Motor neuron (in vitro differentiated cells): ENCODE results near the gene GRIN1. TPM values are rescaled to one million over a fixed set of nuclear protein-coding genes. Genes with fewer than 3 reads are reported as not detected.
"Not testable (repeated sequence)": the region's sequence is repeated elsewhere in the genome, so short reads cannot be mapped to it uniquely, and the experiment has no call there.

Source experiments
- ATAC-seq, 8 experiments: fragments of 200-7000 bp; cut with Tn5 transposase; replicated peaks in 6 of 8; 2 replicates each; pipeline ENCODE4 v1.8.0; 2021; ENCODE audit warnings: mild to moderate bottlenecking in 8 of 8, moderate library complexity in 8 of 8
- H3K27ac ChIP-seq, 2 donors: fragments of 250-450 bp; sonication (Bioruptor Pico); 2 replicates each; pipeline ENCODE4 v1.9.0; 2021; ENCODE audit warnings: antibody characterized with exemption in 2 of 2, mild to moderate bottlenecking in 2 of 2, moderate library complexity in 1 of 2
- H3K4me1 ChIP-seq, 2 donors: fragments of 250-450 bp; sonication (Bioruptor Pico); replicated peaks in 1 of 2; 2 replicates each; pipeline ENCODE4 v1.6.1; 2021; ENCODE audit warnings: antibody characterized with exemption in 2 of 2, mild to moderate bottlenecking in 2 of 2, moderate library complexity in 1 of 2
- H3K4me3 ChIP-seq, 5 donors: fragments of 250-450 bp; sonication (Bioruptor Pico); 2 replicates each; pipeline ENCODE4 v1.9.0; 2021; ENCODE audit warnings: antibody characterized with exemption in 5 of 5, mild to moderate bottlenecking in 5 of 5, moderate library complexity in 4 of 5
- WGBS, 10 experiments: fragments of 450-650 bp; shearing (Covaris generic); methylation state at CpG; one replicate each; pipeline ENCODE4 v1.0.0; 2022; 5-methylcytosine and 5-hydroxymethylcytosine counted together
- in situ Hi-C, 9 experiments: fragments of 400-800 bp; cut with MboI; loops; one replicate each; pipeline ENCODE4 v1.15.0; 2021; ENCODE audit warnings: low sequenced_read_pairs in 9 of 9, low pct_unique_long_range_greater_than_20kb in 2 of 9; ENCODE audit not compliant: unreplicated experiment in 9 of 9
- total RNA-seq, 8 experiments: library from RNA; unstranded; fragments of 300-600 nt; gene quantifications; 2 replicates each; pipeline versions ENCODE4 v1.2.3 to v1.2.4, GENCODE V29; 2022

The GRIN1 gene
- total RNA-seq, 8 experiments from 2014 or later = 0.20 to 6.0 (median 1.2) TPM

DNA sequence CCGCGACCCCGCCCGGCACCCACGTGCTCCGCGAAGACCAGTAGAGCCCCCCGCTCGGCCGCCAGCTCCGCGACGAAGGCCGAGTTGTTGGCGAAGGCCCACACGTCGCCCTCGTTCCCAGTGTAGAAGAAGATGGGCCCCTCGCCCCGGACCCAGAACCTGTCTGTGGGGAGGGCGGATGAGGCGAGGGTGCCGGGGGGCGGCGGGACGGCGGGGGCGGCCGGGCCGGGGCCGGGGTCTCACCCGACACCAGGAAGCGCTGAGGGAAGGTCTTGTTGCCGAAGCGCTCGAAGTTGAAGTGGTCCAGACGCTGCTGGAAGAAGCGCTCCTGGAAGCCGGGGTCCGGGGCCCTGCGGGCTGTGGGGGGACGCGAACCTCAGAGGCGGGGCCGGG, 24.7 kb upstream of the GRIN1 start:
- H3K4me1 ChIP-seq = no peaks in the 10 kb centered on the region
- in situ Hi-C loops = loop anchor here in 1 of 9 experiments (25.0 kb wide), 1 partner anchor 123 kb away; the partner anchor contains the start of genes CYSRT1, RNF224, SLC34A3 and TUBB4B
- H3K27ac ChIP-seq = no peak overlapping the region
- ATAC-seq = peak in 6 of 8 experiments; percentile 5 to 37 (median 18)
- peak overlapping the region; percentile 37 to 60 (median 42) for H3K4me3 ChIP-seq
- WGBS, 10 experiments = no CpG with 5 or more reads among the region's 45 CpGs

GRCh38 chr9:137114613-137115393, 24.2 kb upstream of the GRIN1 start, which contains the start of gene DPP7:
Gene DPP7 (minus strand): TSS chr9:137114733. CDS start chr9:137114713, 20 bp downstream.
- WGBS, 10 experiments = no CpG with 5 or more reads among the region's 70 CpGs
- Histone ChIP-seq H3K4me1 (no peaks in the 10 kb centered on the region), H3K27ac (no peak within 1 kb of the TSS), H3K4me3 (peak within 1 kb of the TSS; percentile 37 to 60 (median 42))
- in situ Hi-C loops = loop anchor here in 1 of 9 experiments (25.0 kb wide), 1 partner anchor 122 kb away; the partner anchor contains the start of genes CYSRT1, RNF224, SLC34A3 and TUBB4B
- peak; percentile 79 to 92 (median 82) for ATAC-seq

- H3K4me1 ChIP-seq = no peaks in the 10 kb centered on the region
- WGBS, 10 experiments = no CpG with 5 or more reads among the region's 21 CpGs
Measured at GRCh38 chr9:137115394-137116026, 23.4 kb upstream of the GRIN1 start.

DNA sequence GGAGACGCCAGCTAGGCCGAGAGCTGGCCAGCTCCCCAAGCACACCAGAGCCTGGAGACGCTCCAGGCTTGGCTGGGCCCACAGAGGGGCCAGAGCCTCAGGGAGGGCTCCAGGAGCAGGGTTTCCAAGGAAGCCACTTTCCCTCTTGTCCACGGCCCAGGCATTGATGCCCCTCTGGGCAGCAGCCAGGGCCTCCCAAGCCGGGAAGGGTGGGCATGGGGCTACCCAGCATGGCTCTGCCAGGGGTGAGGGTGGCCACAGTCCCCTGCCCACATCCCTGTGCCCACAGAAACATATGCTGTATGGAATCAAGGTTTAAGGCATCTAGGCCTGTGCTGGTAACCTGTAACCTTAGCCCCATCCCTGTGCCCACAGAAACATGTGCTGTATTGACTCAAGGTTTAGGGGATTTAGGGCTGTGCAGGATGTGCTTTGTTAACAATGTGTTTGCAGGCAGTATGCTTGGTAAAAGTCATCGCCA, 22.9 kb upstream of the GRIN1 start:
- peak in 1 of 8 experiments; percentile 52 for ATAC-seq
- WGBS, 10 experiments = no CpG with 5 or more reads among the region's 6 CpGs
- Histone ChIP-seq H3K4me1 (no peaks in the 10 kb centered on the region), H3K4me3 (no peak overlapping the region), H3K27ac (no peak overlapping the region)
- in situ Hi-C loops = loop anchor here in 1 of 9 experiments (25.0 kb wide), 1 partner anchor 121 kb away; the partner anchor contains the start of genes CYSRT1, RNF224, SLC34A3 and TUBB4B

More at GRCh38 chr9:137115394-137116026, 23.4 kb upstream of the GRIN1 start:
- ATAC-seq = peak in 1 of 8 experiments; percentile 0
- no peak overlapping the region for H3K27ac ChIP-seq
- in situ Hi-C loops = loop anchor here in 1 of 9 experiments (25.0 kb wide), 1 partner anchor 122 kb away; the partner anchor contains the start of genes CYSRT1, RNF224, SLC34A3 and TUBB4B
- no peak overlapping the region for H3K4me3 ChIP-seq

DNA sequence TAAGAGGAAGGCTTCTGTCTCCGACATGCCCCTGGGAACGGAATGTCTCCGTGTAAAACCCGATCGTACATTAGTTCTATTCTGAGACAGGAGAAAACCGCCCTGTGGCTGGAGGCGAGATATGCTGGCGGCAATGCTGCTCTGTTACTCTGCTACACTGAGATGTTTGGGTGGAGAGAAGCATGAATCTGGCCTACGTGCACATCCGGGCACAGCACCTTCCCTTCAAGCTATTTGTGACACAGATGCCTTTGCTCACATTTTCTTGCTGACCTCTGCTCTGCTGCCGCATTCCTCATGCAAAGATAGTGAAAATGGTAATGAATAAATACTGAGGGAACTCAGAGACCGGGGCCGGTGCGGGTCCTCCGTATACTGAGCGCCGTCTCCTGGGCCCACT, 22.2 kb upstream of the GRIN1 start:
- peaks cover 0 to under 1% of the 10 kb centered on the region in 2 donors for H3K4me1 ChIP-seq
- no peak for ATAC-seq
- H3K4me3 ChIP-seq = no peak overlapping the region
- in situ Hi-C loops = loop anchor here in 1 of 9 experiments (25.0 kb wide), 1 partner anchor 121 kb away; the partner anchor contains the start of genes CYSRT1, RNF224, SLC34A3 and TUBB4B
- whole genome bisulfite sequencing, 10 experiments = 45 to 94% (median 80%) methylated on average over 1 to 10 of the region's 17 CpGs; no CpG with 5 or more reads in 3 of the 10 experiments
- no peak overlapping the region for H3K27ac ChIP-seq

DNA sequence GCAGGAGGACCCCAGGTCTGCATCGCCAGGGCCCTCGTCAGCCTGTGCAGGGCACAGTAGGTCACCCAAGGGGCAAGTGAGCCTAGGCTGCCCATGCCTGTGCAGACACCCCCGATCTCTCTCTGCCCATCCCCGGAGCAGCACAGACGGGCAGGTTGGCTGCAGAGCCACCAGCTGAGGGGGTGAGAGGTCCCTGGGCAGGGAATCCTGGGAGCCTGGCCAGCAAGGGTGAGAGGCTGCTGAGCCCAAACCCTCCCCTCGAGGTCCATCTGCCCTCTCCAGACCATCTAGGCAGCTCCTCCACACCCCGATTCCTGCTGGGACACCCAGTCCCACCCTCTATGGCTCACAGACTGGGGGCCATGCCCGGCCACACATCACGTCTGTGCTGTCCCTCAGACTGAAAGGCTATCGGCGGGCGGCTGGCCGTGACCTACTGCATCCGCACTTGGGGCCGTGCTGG, 21.7 kb upstream of the GRIN1 start:
- H3K4me3 ChIP-seq = no peak overlapping the region
- no peak for ATAC-seq
- WGBS, 10 experiments = 34 to 80% (median 63%) methylated on average over 1 to 5 of the region's 15 CpGs; no CpG with 5 or more reads in 4 of the 10 experiments
- in situ Hi-C loops = loop anchor here in 1 of 9 experiments (25.0 kb wide), 1 partner anchor 120 kb away; the partner anchor contains the start of genes CYSRT1, RNF224, SLC34A3 and TUBB4B
- H3K27ac ChIP-seq = no peak overlapping the region
- peaks cover 0 to 6% of the 10 kb centered on the region in 2 donors for H3K4me1 ChIP-seq

DNA sequence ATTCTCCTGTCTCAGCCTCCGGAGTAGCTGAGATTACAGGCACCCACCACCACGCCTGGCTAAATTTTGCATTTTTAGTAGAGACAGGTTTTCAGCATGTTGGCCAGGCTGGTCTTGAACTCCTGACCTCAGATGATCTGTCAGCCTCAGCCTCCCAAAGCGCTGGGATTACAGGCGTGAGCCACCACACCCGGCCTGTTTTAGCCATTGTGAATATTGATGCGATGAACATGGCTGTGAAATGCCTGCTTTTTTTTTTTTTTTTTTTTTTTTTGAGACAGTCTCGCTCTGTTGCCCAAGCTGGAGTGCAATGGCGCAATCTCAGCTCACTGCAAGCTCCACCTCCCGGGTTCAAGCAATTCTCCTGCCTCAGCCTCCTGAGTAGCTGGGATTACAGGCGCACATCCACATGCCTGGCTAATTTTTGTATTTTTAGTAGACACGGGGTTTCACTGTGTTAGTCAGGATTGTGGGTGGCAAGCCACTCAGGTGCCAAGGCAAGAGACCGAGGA, 20.8 kb upstream of the GRIN1 start:
- H3K4me1 ChIP-seq, H3K27ac ChIP-seq, ATAC-seq, H3K4me3 ChIP-seq: not testable (repeated sequence)
- WGBS, 10 experiments = 47 to 96% (median 72%) methylated on average over 3 to 8 of the region's 12 CpGs; no CpG with 5 or more reads in 4 of the 10 experiments
- in situ Hi-C loops = loop anchor here in 1 of 9 experiments (25.0 kb wide), 1 partner anchor 119 kb away; the partner anchor contains the start of genes CYSRT1, RNF224, SLC34A3 and TUBB4B

DNA sequence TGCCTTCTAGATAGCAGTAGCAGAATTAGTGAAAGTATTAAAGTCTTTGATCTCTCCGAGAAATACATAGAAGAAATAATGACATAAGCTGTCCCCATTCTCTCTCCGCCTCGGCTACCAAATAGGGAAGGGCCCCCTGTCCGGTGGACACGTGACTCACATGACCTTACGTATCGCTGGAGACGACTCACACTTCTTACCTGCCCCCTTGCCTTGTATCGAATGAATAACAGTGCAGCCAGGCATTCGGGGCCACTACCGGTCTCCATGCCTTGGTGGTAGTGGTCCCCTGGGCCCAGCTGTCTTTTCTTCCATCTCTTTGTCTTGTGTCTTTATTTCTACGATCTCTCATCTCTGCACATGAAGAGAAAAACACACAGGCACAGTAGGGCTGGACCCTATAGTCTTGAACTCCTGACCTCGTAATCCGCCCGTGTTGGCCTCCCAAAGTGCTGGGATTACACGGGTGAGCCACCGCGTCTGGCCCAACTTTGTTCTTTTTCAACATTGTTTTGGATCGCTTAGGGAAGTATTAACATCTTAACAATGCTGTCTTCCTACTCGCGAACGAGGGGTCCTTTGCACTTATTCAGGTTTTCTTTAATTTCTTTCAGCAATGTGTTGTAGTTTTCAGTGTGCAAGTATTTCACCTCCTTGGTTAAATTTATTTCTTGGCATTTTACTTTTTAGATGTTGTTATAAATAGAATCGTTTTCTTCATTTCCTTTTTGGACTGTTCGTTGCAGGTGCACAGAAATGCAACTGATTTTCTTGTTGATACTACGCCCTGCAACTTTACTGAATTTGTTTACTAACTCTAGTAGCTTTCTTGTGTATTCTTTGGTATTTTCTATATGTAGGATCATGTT, 16.8 kb upstream of the GRIN1 start:
- ATAC-seq = peak in 3 of 8 experiments; percentile 16 to 73 (median 66)
- not testable (repeated sequence) for H3K4me1 ChIP-seq, H3K27ac ChIP-seq
- peak overlapping the region in 2 of 5 donors; percentile 16 to 18 for H3K4me3 ChIP-seq
- in situ Hi-C loops = loop anchor here in 1 of 9 experiments (25.0 kb wide), 1 partner anchor 115 kb away; the partner anchor contains the start of genes CYSRT1, RNF224, SLC34A3 and TUBB4B
- WGBS, 10 experiments = 38 to 84% (median 64%) methylated on average over 4 to 13 of the region's 25 CpGs; no CpG with 5 or more reads in 1 of the 10 experiments

DNA sequence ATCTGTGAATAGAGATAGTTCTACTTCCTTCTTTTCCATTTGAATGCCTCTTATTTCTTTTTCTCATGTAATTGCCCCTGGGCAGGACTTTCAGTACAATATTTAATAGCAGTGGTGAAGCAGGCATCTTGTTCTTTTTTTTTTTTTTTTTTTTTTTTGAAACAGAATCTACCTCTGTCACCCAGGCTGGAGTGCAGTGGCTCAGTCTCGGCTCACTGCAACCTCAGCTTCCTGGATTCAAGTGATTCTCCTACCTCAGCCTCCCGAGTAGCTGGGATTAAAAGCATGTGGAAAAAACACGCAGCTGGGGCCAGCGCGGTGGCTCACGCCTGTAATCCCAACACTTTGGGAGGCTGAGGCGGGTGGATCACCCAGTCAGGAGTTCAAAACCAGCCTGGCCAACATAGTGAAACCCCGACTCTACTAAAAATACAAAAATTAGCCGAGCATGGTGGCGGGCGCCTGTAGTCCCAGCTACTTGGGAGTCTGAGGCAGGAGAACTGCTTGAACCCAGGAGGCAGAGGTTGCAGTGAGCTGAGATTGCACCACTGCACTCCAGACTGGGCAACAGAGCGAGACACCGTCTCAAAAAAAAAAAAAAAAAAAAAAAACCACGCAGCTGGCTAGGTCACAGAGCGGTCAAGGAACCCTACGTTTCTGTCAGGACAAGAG, 16.0 kb upstream of the GRIN1 start:
- not testable (repeated sequence) for ATAC-seq, H3K4me3 ChIP-seq, H3K27ac ChIP-seq, H3K4me1 ChIP-seq
- 77 to 100% (median 86%) methylated on average over 2 to 10 of the region's 16 CpGs for WGBS, 10 experiments
- in situ Hi-C loops = loop anchor here in 1 of 9 experiments (25.0 kb wide), 1 partner anchor 114 kb away; the partner anchor contains the start of genes CYSRT1, RNF224, SLC34A3 and TUBB4B

DNA sequence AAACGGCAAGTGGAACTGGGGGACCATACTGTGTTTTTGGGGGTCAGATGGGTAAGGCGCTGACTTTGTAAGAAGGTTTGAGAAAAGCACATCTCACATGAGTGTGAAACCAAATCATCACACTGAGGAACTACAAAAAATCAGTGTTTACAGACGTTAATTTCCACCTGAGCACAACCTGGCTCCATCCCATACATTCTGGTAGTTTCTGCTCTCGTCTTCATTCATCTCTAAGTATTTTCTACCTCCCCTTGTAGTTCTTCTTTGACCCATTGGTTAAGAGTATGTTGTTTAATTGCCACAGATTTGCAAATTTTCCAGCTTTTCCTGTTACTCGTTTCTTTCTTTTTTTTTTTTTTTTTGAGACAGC, 15.5 kb upstream of the GRIN1 start:
- H3K4me1 ChIP-seq = peaks cover 5 to 11% of the 10 kb centered on the region in 2 donors
- 50 to 100% (median 74%) methylated on average over 1 to 5 of the region's 5 CpGs for whole genome bisulfite sequencing, 10 experiments
- in situ Hi-C loops = loop anchor here in 1 of 9 experiments (25.0 kb wide), 1 partner anchor 114 kb away; the partner anchor contains the start of genes CYSRT1, RNF224, SLC34A3 and TUBB4B
- H3K4me3 ChIP-seq = no peak overlapping the region
- H3K27ac ChIP-seq = no peak overlapping the region
- ATAC-seq = no peak

DNA sequence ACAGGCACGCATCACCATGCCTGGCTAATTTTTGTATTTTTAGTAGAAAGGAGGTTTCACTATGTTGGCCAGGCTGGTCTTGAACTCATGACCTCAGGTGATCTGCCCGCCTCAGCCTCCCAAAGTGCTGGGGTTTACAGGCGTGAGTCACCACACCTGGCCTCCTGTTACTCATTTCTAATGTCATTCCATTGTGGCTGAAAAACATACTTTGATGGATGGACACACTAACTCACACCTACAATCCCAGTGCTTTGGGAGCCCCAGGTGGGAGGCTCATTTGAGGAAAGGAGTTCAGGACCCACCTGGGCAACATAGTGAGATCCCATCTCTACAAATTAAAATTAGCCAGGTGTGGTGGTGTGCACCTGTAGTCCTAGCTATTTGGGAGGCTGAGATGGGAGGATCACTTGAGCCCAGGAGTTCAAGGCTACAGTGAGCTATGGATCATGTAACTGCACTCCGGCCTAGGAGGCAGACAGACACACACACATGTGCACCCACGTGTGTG, 14.9 kb upstream of the GRIN1 start:
- not testable (repeated sequence) for ATAC-seq, H3K4me3 ChIP-seq, H3K27ac ChIP-seq
- 67 to 100% (median 92%) methylated on average over 1 to 4 of the region's 5 CpGs; no CpG with 5 or more reads in 1 of the 10 experiments for WGBS, 10 experiments
- H3K4me1 ChIP-seq = peaks cover 9 to 15% of the 10 kb centered on the region in 2 donors
- in situ Hi-C loops = loop anchor here in 1 of 9 experiments (25.0 kb wide), 1 partner anchor 113 kb away; the partner anchor contains the start of genes CYSRT1, RNF224, SLC34A3 and TUBB4B
